CMK (cell line): ENCODE results near the gene KIFAP3.
"Not testable (repeated sequence)": the region's sequence is repeated elsewhere in the genome, so short reads cannot be mapped to it uniquely, and the experiment has no call there.

Experiments
- DNase-seq: peaks from one replicate; pipeline ENCODE4 v3.0.0-alpha.2; 2010; ENCODE audit warnings: low read depth

Gene KIFAP3

DNA sequence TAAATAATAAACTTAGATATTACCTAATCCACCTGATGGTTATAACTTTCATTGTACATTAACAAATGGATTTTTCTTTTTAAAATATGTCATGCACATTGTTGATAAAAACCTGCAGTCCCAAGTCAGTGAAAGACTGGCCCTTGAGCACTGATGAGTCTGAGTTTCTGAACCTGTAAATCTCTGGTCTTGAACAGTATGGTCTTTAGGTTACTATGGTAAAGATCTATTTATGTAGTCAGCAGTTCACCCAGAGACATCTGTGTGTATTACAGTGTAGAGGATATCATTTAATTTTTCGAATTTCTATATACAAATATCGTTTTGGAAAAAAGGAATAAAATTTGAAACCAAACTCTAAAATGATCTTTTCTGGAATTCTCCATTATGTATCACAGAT, 150.4 kb downstream of the KIFAP3 start:
- no peak for DNase-seq

DNA sequence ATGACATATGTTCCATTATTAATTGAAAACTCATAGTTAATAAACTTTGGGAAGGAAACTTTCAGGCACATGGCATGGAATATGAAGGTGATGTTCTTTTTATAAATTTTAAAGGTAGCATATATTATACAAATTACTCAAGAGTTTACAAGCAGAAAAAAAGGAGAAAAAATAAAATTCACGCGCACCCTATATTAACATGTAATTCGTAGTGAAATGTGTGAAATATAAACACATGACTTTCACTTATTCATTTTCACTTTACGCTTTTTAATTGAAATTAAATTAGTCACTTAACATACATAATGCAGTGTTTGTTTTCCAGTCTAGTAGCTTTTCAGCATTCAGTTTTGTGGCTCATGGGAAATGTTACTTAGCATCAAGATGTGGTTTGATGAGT, 153.4 kb downstream of the KIFAP3 start:
- no peak for DNase-seq

DNA sequence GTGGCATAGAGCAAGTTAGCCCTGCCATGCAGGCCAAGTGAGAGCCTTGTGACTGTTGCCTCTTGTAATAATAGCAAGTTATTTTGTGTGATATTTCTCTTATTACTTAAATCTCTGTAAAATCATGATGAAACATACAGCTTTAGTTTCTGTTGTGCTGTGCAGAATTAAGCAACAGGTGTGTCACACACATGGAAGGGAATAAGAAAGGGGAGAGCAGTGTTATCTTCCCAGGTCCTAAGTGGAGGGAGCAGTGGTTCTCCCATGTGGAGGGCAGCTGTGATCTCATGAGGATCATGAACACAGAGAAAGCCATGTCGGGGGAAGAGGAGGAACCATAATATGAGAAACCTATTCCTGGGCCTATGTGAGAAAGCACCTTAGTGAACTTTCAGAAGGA, 155.6 kb downstream of the KIFAP3 start:
- DNase-seq, result no peak

DNA sequence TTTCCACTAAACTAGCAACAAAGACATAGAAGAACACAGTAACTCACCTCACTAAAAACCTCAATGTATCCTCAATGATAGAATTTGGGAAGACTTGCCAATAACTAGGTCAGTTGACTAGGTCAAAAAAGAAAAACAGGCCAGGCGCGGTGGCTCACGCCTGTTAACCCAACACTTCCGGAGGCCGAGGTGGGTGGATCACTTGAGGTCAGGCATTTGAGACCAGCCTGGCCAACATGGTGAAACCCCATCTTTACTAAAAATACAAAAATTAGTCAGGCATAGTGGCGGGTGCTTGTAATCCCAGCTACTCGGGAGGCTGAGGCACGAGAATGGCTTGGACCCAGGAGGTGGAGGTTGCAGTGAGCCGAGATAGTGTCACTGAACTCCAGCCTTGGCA, 156.3 kb downstream of the KIFAP3 start:
- DNase-seq, result not testable (repeated sequence)

DNA sequence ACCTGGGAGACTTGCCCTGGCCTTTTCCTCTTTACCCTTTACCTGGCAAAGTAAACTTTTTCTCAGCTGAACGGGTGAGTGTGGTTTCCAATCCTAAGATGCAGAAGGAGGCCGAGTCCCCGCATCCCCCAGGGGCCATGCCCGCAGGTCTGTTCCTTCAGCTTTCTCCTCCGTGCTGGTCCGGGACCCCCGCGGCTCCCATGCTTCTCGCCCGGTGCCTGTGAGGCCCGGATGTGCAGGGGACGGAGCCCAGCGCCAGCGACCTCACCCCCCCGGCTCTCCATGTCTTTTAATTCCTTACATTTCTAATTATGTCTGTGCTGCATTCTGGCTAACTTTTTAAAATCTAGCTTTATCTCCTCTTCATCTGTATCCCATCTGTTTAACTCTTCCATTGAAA, 159.3 kb downstream of the KIFAP3 start:
- no peak for DNase-seq

DNA sequence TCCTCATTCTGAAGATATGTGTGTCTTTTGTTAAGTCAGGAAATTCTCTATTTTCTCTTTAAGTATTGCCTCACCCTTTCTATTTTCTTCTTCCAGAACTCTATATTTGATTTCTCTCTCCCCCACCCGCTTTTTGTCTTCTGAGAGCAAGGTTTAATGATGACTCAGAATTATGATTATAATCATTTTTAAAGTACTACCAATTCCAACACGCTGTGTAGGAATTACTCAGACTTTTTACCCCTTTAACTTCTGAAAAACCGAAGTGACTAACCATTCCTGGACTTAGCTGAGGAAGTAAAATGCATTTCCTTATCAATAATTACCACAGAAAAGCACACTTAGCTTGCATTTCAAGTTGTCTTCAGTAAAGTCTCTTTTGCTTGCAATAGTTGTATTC, 160.0 kb downstream of the KIFAP3 start:
- DNase-seq, result no peak

DNA sequence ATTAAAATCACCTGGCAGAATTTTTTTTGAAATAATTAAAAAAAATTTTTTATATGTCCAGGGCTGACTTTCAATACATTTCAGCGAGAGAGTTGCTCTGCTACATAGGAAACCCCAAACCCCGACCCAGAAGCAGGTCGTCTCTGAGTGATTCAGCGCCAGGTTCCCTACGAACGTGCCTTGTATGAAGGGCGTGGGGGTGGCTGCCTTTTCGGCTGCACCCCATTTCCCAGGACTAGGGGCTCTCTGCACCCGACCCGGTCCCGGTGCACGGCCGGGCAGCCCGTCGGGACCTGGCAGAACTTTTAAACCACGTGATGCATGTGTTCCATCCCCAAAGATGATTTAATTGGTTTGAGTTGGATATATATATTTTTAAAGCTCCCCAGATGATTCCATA, 165.0 kb downstream of the KIFAP3 start:
- DNase-seq, result no peak

DNA sequence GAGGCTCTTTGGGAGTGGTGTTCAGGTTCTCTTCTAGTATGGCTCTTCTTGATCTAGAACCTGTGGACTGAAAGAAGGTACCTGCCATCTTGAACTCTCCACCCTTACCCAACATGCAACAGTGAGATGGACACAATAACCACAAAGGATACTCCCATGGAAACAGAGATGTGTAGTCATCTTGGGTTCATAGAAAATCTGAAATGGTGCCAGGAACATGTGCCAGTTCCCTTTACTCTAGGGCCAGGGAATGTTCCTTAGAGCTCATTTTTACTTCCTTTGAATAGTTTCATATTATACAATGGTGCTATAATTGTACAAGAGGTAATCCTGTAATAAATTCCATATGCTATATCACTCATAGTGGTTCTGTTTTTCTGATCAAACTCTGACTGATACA, 167.6 kb downstream of the KIFAP3 start:
- no peak for DNase-seq

DNA sequence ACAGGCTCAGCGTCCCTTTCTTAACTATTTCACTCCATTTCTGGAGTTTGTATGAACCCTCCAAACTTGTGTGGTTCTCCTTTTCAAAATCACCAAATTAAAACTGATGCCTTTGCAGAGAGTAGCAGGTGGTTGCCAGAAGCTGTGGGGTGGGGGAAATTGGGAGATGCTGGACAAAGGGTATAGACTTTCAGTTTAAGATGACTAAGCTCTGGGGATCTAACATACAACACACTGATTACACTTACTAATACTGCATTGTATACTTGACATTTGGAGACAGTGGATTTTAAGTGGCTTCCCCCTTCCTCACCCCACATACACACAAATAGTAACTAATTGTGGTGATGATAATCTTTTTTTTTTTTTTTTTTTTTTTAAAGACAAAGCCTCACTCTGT, 169.7 kb downstream of the KIFAP3 start:
- no peak for DNase-seq

DNA sequence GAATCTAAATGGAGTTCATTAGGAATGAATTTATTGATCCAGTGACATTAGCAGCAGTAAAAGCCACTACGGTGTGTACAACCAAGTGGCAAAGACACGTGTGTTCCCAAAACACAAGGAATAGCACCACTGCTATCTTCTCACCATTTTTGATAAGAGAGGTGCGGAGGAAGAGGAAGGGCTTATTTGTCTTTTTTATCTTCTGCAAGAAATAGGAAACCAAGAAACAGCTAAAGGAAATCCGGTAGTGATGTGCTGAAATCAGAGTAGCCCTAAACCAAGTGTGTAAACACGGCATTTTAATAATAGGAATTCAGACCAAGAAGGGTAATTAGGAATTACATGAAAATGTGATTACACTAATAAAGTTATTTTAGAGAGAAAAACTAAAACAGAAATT, 171.7 kb downstream of the KIFAP3 start:
- DNase-seq, result no peak

DNA sequence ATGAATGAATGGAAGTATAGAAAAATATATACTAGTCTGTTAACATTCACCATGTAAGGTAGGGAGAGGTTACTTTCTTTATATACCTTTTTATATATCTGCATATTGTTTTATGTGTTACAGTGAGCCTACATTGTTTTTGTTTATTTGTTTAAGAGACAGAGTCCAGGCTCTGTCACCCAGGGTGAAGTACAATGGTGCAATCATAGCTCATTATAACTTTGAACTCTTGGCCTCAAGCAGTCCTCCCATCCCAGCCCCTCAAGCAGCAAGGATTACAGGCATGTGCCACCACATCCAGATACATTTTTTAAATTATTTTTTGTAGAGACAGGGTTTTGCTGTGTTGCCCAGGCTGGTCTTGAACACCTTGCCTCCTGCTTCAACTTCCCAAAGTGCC, 173.4 kb downstream of the KIFAP3 start:
- no peak for DNase-seq

DNA sequence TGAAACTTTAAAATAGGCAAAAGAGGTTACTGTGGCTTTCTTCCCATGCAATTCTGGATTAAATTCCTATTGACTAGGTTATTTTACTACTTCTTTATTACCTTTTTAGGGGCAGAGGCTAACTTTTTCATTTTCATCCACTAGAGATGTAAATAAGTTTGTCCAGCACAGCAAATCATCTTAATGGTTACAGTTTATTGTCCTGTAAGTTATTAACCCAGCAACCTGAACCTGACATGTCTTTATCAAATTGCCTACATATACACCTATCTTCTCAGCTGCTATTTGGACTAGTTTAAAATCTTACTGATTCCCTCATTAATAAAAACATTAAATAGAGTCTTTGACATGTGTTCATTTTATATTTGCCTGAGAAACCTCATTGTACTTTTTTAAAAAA, 173.9 kb downstream of the KIFAP3 start:
- DNase-seq, result no peak

DNA sequence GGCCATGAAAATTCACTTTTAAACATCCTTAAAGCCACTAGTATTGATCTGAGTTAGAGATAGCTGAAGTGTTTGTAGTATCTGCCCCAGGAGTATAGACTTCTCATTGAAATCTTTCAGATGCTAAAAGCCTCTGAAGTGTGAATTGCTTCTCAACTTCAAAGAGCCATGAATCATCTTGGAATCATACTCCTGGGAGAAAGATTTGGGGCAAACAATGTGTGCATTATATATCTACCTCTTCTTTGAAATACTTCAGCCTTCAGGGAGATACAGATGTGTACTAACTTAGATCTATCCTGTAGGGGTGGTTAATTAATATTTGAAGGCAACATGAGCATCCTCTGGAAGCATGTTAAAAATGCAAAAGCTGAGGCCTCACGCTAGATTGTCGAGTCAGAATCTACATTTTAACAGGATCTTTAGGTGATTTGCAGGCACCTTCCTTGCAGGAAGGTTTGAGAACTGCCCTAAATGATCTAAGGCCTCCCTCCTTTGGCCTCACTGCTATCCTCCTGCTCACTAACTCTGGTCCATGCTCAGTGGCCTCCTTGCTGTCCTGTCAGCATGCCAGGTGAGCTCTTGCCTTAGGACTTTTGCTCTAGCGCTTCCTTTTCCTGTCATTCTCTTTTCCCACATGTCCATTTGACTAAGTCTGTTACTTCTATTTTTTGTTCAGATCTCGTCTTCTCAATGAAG, 174.8 kb downstream of the KIFAP3 start:
- DNase-seq, result no peak

DNA sequence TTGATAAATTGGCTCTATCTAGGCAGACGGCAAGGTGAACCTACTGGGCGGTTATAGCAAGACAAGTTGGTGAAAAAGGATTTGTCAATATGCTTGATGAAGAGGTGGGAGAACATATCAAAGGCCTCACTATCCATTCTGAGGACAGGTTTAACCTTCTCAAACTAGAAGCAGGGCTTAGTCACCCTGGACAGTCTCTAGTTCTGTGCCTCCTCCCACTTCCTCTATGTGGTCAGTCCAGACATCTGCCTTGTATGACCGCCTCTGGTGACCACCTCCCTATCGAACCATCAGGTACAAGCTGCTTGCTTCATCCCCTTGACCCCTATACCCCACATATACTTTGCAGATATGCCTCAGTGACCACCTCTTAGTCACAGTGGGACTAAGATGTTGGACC, 178.5 kb downstream of the KIFAP3 start:
- DNase-seq, result peak; percentile 74

DNA sequence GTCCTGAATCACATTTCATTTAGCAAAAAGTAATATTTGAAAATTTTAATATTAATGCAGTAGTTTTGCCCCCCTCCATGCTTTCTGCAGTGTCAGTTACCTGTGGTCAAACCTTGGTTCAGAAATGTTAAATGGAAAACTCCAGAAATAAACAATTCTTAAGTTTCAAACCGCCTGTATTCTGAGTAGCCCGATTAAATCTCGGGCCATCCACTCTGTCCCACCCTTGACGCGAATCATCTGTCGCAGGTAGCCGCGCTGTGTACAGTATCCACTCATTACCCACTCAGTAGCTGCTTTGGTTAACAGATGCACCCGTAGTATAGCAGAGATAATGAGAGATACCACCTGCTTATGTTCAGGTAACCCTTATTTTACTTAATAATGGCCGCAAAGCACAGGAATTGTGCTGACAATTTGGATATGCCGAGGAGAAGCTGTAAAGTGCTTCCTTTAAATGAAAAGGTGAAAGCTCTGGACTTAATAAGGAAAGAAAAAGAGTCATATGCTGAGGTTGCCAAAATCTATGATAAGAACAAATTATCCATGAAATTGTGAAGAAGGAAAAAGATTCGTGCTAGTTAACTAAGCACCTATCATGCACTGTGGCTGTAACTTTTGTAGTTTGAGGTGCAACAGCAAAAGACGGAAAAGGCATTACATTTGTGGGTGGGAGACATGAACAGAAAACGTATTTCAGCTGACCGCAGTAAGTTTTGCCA, 179.9 kb downstream of the KIFAP3 start:
- no peak for DNase-seq

DNA sequence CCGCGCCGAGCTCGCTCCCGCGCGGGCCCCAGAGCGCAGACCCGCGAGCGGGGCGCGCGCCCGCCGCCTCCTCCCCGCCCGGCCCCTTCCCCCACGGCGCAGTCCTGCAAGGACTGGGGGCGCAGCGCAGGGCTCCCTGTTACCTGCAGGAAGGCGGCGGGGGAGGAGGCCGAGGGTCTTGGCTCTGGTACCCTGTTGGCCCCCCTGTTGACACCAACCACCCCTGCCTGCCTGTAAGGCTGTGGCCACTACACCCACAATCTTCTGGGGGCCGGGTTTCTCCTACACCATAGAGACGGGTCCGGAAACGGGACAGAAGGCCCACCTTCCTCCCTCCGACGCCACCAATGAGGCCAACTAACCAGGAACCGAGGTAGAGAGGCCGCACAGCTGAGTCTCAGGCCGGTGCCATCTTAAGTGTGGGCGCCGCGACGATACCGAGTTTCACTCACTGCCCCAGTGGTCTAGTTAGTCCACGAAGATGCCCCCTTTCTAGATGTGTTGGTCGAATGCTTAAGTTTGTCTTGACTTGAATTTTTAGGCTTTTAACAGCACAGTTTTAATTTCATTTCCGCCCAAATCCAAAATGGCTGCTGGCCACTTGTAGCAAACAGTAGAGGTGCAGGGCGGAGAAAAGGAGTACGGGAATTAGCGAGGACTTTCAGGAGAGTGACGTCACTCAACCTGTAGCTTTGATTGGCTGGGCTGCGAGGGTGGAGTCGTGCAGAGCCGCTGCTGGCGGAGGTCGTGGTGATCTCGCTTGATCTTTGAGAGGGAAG, 180.7 kb downstream of the KIFAP3 start, which contains the start of gene SCYL3:
SCYL3 (minus strand) TSS at position 252 of the 779 bp plus-strand sequence. CDS start 5,056 bp downstream, outside the sequence.
- peak; percentile 98 for DNase-seq

DNA sequence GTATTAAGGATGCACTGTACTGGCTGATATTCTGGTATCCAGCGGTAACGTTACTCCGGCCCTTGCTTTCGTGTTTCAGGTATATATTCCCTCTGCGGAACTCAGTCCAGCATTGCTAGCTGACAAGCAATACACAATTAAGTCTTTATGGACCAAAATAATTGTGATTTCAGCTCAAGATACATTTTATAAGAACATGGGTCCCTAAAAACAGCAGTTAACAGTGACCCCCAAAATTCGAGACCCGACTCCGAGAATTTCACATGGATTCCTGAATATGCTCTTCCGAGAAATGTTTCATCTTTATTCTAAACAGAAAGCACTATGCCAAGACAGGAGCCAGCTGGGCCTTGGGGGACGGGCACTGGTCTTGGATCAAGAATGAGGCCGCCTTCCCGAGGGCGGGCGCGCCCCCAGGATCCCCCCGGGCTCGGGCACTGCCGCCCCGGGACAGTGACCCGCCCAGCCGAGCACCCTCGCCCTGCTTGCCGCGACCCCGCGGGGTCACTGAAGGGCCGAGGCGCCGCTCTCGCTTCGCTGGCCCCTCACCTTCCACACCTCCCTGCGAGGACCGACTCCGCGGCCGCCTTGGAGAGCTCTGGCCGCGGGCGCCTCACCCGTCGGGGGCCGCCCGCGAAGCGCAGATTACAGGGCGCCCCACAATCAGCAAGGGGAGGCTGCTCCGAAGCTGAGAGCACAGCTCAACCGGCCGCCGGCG, 181.4 kb downstream of the KIFAP3 start:
- DNase-seq, result no peak

DNA sequence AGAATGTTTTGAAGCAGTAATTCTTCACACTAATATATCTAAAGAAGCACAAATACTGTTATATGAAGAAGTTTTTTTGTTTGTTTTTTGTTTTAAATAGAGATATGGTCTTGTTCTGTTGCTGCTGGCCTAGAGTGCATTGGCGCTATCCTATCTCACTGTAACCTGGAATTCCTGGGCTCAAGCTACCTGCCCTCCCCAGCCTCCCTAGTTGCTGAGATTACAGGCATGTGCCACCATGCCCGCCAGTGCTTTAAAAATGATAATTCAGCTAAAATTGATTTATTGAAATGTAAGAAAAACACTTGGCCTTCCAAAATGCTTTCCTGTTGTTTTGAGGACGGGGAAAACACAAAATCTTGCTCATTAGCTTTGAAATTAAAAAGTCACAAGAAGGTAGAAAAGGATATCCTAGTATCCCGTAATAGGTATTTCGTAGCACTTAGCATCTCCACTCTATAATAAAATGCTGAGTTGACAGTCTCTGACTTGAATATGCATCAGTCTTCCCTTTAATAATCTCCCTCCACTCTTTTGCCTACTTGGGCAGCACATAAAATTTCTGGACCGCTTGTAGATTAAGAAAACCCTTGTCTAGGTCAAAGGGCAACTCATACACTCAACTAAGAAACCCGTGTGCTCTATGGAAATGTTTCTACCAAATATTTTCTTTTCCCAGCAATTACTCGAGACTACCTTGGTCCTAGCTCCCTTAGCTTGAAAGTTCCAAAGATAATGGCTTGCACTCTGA, 182.1 kb downstream of the KIFAP3 start:
- no peak for DNase-seq

DNA sequence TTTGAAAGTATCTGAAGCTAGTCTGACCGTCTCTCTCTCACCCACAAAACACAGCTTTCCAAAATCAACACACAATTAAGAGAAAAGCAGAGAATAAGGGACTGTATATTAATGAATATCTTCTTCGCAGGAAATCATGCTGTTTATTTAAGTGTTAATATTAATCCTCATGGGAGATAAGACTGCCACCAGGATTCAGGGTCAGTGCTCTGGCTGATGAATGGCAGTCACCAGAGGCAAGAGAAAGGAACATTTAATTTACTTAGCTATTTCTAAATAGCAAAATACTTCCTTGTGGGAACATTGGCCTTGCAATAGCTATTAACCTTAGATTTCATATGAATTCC, 183.0 kb downstream of the KIFAP3 start:
- no peak for DNase-seq

DNA sequence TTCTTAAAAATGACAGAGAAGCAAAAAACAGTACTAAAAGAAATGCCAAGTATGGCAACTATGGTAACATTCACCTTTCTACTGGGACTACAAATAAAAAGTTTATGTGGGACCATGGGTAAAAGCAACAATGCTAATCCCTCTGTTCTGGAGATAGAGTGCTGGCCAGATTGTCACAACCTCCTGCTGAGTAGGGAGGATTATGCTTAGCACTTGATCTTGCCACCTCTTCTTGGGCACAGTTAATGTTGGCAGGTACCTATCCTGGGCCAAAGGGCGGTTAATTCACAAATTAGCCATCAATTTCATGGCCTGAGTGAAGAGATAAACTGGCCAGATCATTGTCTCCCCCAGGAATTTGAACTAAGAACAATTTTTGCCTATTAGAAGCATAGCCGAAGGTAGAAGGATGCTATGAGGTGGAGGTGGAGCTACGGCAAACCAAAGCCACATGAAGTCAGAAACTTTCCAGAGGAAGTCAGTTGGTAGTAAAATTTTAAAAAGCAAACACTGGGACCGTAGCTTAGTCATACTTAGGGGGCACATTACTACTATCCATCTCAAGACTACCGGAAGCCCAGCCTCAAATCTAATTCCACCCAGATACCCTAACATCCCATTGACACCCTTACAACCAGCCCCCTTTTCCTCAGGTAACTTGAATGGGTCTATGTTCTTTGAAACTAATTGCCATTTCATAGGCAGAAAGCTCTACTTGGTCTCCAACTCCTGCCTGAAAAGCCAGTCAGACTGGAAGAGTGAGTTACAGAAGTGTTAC, 183.5 kb downstream of the KIFAP3 start:
- DNase-seq, result no peak

DNA sequence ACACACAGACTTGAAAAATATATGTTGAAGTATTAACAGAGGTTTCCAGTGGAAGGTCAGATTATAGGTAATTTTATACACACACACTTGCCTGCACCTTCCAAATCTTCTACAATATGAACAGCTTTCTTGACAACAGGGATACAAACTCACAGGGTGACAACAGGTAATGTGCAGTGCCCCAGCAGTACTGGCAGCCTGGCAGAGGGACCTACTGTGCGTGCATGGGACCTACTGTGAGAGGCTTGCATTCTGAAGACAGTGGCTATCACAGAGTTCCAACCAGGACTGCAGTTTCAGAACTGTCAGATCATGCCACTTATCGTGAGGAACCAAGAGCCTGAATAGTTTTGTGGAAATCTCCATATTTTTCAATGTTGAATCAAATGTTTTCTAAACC, 184.6 kb downstream of the KIFAP3 start:
- no peak for DNase-seq
